ENCODE data around the gene LRPAP1. TPM values are rescaled to one million over a fixed set of nuclear protein-coding genes. Genes with fewer than 3 reads are reported as not detected.
"Not testable (repeated sequence)": the region's sequence is repeated elsewhere in the genome, so short reads cannot be mapped to it uniquely, and the experiment has no call there.

LRPAP1 gene
- total RNA-seq, 6 experiments from 2014 or later = 130 to 175 (median 161) TPM

GRCh38 chr4:3563403-3563802 lies 31.2 kb upstream of the LRPAP1 start:
- no peak for DNase-seq
- H3K9me3 Mint-ChIP-seq = no peaks in the 10 kb centered on the region
- H3K36me3 Mint-ChIP-seq (ENCODE audit: low read depth) = no peaks in the 10 kb centered on the region
- TF ChIP-seq, protein P1, sequence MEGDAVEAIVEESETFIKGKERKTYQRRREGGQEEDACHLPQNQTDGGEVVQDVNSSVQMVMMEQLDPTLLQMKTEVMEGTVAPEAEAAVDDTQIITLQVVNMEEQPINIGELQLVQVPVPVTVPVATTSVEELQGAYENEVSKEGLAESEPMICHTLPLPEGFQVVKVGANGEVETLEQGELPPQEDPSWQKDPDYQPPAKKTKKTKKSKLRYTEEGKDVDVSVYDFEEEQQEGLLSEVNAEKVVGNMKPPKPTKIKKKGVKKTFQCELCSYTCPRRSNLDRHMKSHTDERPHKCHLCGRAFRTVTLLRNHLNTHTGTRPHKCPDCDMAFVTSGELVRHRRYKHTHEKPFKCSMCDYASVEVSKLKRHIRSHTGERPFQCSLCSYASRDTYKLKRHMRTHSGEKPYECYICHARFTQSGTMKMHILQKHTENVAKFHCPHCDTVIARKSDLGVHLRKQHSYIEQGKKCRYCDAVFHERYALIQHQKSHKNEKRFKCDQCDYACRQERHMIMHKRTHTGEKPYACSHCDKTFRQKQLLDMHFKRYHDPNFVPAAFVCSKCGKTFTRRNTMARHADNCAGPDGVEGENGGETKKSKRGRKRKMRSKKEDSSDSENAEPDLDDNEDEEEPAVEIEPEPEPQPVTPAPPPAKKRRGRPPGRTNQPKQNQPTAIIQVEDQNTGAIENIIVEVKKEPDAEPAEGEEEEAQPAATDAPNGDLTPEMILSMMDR (IDR thresholded peaks at IDR 0.05) = no peak
- H3K4me3 Mint-ChIP-seq = no peak overlapping the region
- no peaks in the 10 kb centered on the region for H3K4me1 Mint-ChIP-seq (ENCODE audit: low read depth)
- peaks cover 12% of the 10 kb centered on the region for H3K27me3 Mint-ChIP-seq (ENCODE audit: insufficient read depth)
- H3K27ac Mint-ChIP-seq = no peak overlapping the region

GRCh38 chr4:3562127-3562526 lies 29.9 kb upstream of the LRPAP1 start:
- H3K4me1 Mint-ChIP-seq (ENCODE audit: low read depth); H3K9me3 Mint-ChIP-seq; H3K27ac Mint-ChIP-seq; H3K36me3 Mint-ChIP-seq (ENCODE audit: low read depth); DNase-seq; H3K4me3 Mint-ChIP-seq: not testable (repeated sequence)
- H3K27me3 Mint-ChIP-seq (ENCODE audit: insufficient read depth) = peaks cover 14% of the 10 kb centered on the region

GRCh38 chr4:3560465-3560864 lies 28.2 kb upstream of the LRPAP1 start:
- not testable (repeated sequence) for H3K36me3 Mint-ChIP-seq (ENCODE audit: low read depth); DNase-seq

DNA sequence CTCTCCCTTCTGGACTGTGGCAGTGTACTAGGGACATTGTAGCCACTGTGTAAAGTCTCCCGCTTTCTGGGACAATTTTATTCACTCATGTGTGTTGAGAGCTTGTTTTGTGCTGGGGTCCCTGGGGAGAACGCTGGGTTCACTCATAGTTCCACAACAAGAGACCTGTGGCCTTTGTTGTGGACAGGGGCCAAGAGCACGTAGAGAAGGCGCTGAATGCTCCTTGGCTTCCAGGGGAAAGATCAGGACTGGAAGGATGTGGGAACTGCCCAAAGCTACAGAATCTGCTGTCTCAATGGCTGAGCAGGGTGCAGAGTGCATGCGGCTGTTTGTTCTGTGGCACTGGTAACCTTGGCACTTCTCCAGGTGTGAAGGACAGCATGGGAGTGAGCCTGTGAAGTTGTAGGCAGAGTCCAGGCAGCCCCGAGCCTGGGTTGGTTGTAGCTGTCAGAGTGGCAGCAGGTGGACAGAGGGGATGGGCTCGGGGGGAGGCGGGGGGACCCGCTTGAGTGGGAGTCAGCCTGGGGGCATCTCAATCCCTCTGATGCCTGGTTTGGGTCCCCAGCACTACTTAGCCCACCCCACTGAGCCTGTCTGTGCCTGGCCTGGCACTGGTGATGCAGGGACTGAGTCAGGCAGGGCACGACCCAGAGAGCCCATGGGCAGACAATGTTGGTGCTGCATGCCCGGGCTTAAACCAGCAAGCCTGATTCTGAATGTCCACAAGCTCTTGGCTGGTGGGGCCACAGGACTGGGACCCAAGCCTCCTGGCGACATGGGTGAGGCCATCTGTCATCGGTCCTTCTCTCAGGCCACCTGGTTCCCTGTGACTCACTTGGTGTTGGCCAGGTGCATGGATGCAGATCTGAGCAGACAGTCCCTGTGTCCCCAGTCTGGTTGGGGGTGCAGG lies 27.4 kb upstream of the LRPAP1 start:
- not testable (repeated sequence) for DNase-seq; H3K27ac Mint-ChIP-seq; H3K4me3 Mint-ChIP-seq; H3K4me1 Mint-ChIP-seq (ENCODE audit: low read depth); H3K36me3 Mint-ChIP-seq (ENCODE audit: low read depth); H3K9me3 Mint-ChIP-seq
- H3K27me3 Mint-ChIP-seq (ENCODE audit: insufficient read depth) = peaks cover 26% of the 10 kb centered on the region

More at GRCh38 chr4:3560465-3560864, 28.2 kb upstream of the LRPAP1 start:
- not testable (repeated sequence) for H3K27ac Mint-ChIP-seq; H3K9me3 Mint-ChIP-seq; H3K4me1 Mint-ChIP-seq (ENCODE audit: low read depth); H3K4me3 Mint-ChIP-seq
- peaks cover 23% of the 10 kb centered on the region for H3K27me3 Mint-ChIP-seq (ENCODE audit: insufficient read depth)

GRCh38 chr4:3558514-3558836 lies 26.3 kb upstream of the LRPAP1 start:
- H3K4me1 Mint-ChIP-seq (ENCODE audit: low read depth); H3K9me3 Mint-ChIP-seq; H3K4me3 Mint-ChIP-seq; H3K36me3 Mint-ChIP-seq (ENCODE audit: low read depth); H3K27ac Mint-ChIP-seq; DNase-seq: not testable (repeated sequence)
- H3K27me3 Mint-ChIP-seq (ENCODE audit: insufficient read depth) = peaks cover 30% of the 10 kb centered on the region

DNA sequence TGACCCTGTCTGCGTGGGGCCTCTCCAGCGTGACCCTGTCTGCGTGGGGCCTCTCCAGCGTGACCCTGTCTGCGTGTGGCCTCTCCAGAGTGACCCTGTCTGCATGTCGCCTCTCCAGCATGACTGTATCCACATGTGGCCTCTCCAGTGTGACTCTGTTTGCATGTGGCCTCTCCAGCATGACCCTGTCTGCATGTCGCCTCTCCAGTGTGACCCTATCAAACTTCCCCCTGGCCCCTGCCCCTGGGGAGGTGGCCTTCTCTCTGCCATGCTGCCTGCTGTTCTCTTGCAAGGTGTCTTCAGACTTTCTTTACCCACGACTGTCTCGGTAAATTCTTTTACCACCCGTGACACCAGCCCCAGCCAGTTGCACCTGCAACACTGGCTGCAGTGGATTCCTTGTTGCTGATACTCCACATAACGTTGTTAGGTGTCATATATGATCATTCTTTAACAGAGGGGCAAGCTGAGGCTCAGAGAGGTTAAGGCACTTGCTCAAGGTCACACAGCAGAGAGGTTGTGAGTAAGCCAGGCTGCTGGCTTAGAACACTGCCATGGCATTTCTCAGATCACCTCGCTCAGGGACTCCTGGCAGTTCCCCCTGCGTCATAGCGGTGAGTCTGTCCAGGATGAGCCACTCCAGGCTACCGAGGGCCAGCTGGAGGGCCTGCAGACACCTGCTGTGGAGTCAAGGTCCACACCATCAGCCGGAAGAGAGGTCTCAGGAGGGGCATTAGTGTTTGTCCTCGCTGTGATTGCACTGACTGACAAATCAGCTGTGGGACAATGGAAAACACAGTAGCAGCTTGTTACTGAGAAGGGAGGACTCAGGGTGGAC lies 25.7 kb upstream of the LRPAP1 start:
- H3K4me3 Mint-ChIP-seq; H3K36me3 Mint-ChIP-seq (ENCODE audit: low read depth); H3K9me3 Mint-ChIP-seq; H3K4me1 Mint-ChIP-seq (ENCODE audit: low read depth); DNase-seq; H3K27ac Mint-ChIP-seq: not testable (repeated sequence)
- H3K27me3 Mint-ChIP-seq (ENCODE audit: insufficient read depth) = peaks cover 27% of the 10 kb centered on the region

- DNase-seq, H3K9me3 Mint-ChIP-seq: not testable (repeated sequence)
- H3K27me3 Mint-ChIP-seq (ENCODE audit: insufficient read depth) = peaks cover 23% of the 10 kb centered on the region
Observed at GRCh38 chr4:3557088-3557492, 24.9 kb upstream of the LRPAP1 start.

DNA sequence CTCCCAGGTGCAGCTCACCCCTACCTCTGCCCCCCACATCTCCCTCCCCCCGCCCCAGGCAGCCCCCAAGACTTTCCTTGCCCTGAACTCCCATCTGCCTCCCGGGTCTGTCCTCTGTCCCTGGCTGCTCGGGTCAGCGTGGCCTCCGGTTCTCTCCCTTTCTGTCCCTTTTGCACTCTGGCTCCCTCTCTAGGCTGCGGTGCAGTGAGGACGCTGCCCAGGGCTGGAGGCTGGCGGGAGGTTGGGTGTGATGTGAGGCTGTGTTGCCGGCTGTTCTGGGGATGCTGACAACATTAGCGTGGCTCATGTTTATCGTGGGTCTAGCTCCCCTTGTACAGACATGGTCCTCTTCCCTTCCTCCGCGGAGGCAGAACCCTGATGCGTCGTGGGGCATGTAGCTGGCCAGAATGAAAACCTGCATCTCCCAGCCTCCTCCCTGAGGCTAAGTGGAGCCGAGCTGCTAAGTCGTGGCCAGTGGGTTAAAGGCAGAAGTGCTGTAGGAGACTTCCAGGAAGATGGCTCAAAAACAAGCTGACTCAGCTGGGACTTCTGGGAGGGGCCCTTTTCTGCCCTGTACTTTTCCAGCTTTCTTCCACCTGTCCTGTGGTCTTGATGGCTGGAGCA lies 24.1 kb upstream of the LRPAP1 start:
- H3K4me1 Mint-ChIP-seq (ENCODE audit: low read depth); DNase-seq; H3K4me3 Mint-ChIP-seq; H3K36me3 Mint-ChIP-seq (ENCODE audit: low read depth); H3K9me3 Mint-ChIP-seq; H3K27ac Mint-ChIP-seq: not testable (repeated sequence)
- peaks cover 21% of the 10 kb centered on the region for H3K27me3 Mint-ChIP-seq (ENCODE audit: insufficient read depth)

More at GRCh38 chr4:3557088-3557492, 24.9 kb upstream of the LRPAP1 start:
- H3K36me3 Mint-ChIP-seq (ENCODE audit: low read depth); H3K4me3 Mint-ChIP-seq; H3K27ac Mint-ChIP-seq; H3K4me1 Mint-ChIP-seq (ENCODE audit: low read depth): not testable (repeated sequence)

DNA sequence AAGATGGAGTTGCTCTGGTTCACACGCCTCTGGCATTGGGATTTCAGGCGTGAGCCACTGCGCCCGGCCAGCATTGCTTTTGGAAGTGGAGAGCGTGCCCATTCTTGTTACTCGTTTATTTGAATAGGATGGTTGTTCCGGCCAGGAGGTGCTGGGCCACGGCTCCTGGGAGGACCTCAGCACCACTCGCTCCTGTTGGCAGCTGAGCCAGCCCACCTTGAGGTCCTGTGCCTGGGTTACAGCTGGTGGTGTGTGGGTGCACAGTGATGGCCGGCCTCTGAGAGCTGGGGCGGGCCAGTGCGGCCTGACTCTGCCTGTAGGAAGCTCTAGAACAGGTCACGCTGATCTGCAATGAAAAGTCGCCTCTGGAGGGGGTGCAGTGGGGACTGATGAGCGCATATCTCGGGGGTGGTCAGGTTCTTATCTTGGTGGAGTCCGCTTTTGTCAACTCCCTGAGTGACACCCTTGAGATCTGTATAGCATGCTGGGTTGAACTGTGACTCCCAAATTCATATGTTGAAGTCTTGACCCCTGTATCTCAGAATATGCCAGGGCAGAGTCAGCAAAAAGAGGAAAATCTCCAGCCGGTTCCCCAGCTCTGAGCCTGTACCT lies 23.3 kb upstream of the LRPAP1 start:
- H3K4me3 Mint-ChIP-seq = not testable (repeated sequence)

DNA sequence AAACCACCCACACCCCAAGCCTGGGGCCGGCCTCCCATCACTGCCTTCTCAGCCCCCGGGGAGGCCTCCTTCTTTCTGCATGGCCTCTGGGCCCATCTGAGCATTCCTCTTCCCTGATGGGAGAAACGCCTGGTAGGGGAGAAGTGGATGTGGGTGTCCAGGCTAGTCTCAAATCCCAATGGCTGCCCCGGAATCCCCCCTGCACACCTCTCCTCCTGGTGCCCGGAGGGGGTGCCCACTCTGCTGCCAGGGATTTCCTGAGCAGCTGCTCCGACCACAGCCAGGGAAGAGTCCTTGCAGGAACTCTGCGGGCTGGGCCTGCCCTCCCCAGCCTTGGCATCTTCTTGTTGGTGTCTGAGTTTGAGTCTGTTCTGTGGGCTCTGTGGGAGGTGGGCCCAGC lies 19.1 kb upstream of the LRPAP1 start:
- peaks cover 18% of the 10 kb centered on the region for H3K27me3 Mint-ChIP-seq (ENCODE audit: insufficient read depth)
- not testable (repeated sequence) for H3K36me3 Mint-ChIP-seq (ENCODE audit: low read depth); H3K4me3 Mint-ChIP-seq; H3K4me1 Mint-ChIP-seq (ENCODE audit: low read depth); H3K9me3 Mint-ChIP-seq; DNase-seq; H3K27ac Mint-ChIP-seq

More for the DNA sequence above, 23.3 kb upstream of the LRPAP1 start:
- not testable (repeated sequence) for DNase-seq; H3K36me3 Mint-ChIP-seq (ENCODE audit: low read depth); H3K4me1 Mint-ChIP-seq (ENCODE audit: low read depth); H3K27ac Mint-ChIP-seq; H3K9me3 Mint-ChIP-seq
- peaks cover 21% of the 10 kb centered on the region for H3K27me3 Mint-ChIP-seq (ENCODE audit: insufficient read depth)

GRCh38 chr4:3550792-3551325 lies 18.6 kb upstream of the LRPAP1 start:
- H3K9me3 Mint-ChIP-seq; H3K36me3 Mint-ChIP-seq (ENCODE audit: low read depth); DNase-seq; H3K4me1 Mint-ChIP-seq (ENCODE audit: low read depth); H3K4me3 Mint-ChIP-seq; H3K27ac Mint-ChIP-seq: not testable (repeated sequence)
- peaks cover 16% of the 10 kb centered on the region for H3K27me3 Mint-ChIP-seq (ENCODE audit: insufficient read depth)

DNA sequence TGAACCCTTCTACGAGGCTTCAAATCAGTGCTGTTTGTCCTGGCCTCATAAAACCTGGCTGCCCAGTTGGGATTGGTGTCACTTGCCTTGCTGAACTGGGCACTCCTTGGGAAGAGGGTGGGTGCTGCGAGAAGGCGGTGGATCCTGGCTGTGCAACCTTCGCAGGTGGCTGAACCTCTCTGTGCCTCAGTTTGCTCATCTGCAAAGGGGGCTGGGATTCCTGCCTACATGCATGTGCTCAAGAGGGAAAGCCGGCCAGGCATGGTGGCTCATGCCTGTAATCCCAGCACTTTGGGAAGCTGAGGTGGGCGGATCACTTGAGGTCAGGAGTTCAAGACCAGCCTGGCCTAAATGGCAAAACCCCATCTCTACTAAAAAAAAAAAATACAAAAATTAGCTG lies 17.8 kb upstream of the LRPAP1 start:
- DNase-seq; H3K4me3 Mint-ChIP-seq; H3K4me1 Mint-ChIP-seq (ENCODE audit: low read depth); H3K36me3 Mint-ChIP-seq (ENCODE audit: low read depth); H3K27ac Mint-ChIP-seq; H3K9me3 Mint-ChIP-seq: not testable (repeated sequence)
- peaks cover 10% of the 10 kb centered on the region for H3K27me3 Mint-ChIP-seq (ENCODE audit: insufficient read depth)

Data from HFFc6 (cell line).